Stomach (tissue), 9 donors: ENCODE results near the gene VDAC1. TPM values are rescaled to one million over a fixed set of nuclear protein-coding genes. Genes with fewer than 3 reads are reported as not detected.

Experiments
- DNase-seq, 2 donors: peaks; one replicate each; pipeline versions ENCODE4 v3.0.0 to v3.0.0-alpha.2; 2013 to 2019
- H3K27ac ChIP-seq, 5 donors: fragments of 200-600 bp in 4 of 5; sonication (generic) in 4 of 5; one replicate each; pipeline ENCODE4 v1.5.1; 2013 to 2019; ENCODE audit warnings: mild to moderate bottlenecking in 1 of 5, moderate library complexity in 1 of 5
- H3K27me3 ChIP-seq, 3 donors: fragments of 200-600 bp; sonication (generic); one replicate each; pipeline ENCODE4 v1.5.1; 2017 to 2019; ENCODE audit warnings: mixed run types in 1 of 3
- H3K36me3 ChIP-seq, 4 donors: fragments of 200-600 bp; sonication (generic); 1 replicate in 3 of 4; 2 replicates in 1 of 4; pipeline ENCODE4 v1.5.1; 2016 to 2019
- H3K4me1 ChIP-seq, 4 donors: fragments of 200-600 bp; sonication (generic); one replicate each; pipeline ENCODE4 v1.5.1; 2016 to 2019
- H3K4me3 ChIP-seq, 4 donors: fragments of 200-600 bp; sonication (generic) in 3 of 4; one replicate each; pipeline ENCODE4 v1.5.1; 2016 to 2019; ENCODE audit warnings: mild to moderate bottlenecking in 1 of 4
- H3K9me3 ChIP-seq, 4 donors: fragments of 200-600 bp; sonication (generic); one replicate each; pipeline ENCODE4 v1.5.1; 2016 to 2019
- CTCF ChIP-seq, 7 experiments: fragments of 450-650 bp in 4 of 7; fragments of 200-600 bp in 3 of 7; sonication (generic) in 3 of 7; IDR thresholded peaks; one replicate each; pipeline ENCODE4 v1.5.1; 2016 to 2019; ENCODE audit warnings: antibody characterized with exemption in 7 of 7, control low read depth in 2 of 7, mild to moderate bottlenecking in 1 of 7
- EP300 ChIP-seq: sonication (generic); formaldehyde crosslinking; IDR thresholded peaks from one replicate; pipeline ENCODE4 v1.6.1; 2017; ENCODE audit warnings: antibody characterized with exemption
- POLR2A ChIP-seq, 4 donors: fragments of 450-650 bp; IDR thresholded peaks; one replicate each; pipeline ENCODE4 v1.6.1; 2016; ENCODE audit warnings: antibody characterized with exemption in 4 of 4, control low read depth in 2 of 4, mild to moderate bottlenecking in 1 of 4, moderate library complexity in 1 of 4
- POLR2AphosphoS5 ChIP-seq, 3 donors: sonication (generic); formaldehyde crosslinking; IDR thresholded peaks; one replicate each; pipeline ENCODE4 v1.6.1; 2016; ENCODE audit warnings: antibody characterized with exemption in 3 of 3
- WGBS, 5 donors: extraction: QIAGEN DNeasy Blood & Tissue Kit in 3 of 5; methylation state at CpG; one replicate each; pipeline versions ENCODE4 v1.1.5 to v1.1.7; 2013 to 2018; 5-methylcytosine and 5-hydroxymethylcytosine counted together
- intact Hi-C: fragments of 100-400 bp; cut with DNase I; formaldehyde crosslinking; loops from one replicate; pipeline ENCODE4 v1.15.1; 2023; ENCODE audit warnings: low total_unique reads
- polyA plus RNA-seq, 3 donors: library from polyadenylated mRNA; stranded (reverse); fragments of 200-250 nt; gene quantifications; one replicate each; pipeline ENCODE4 v1.2.3, GENCODE V29; 2013
- total RNA-seq, 5 donors: library from RNA; depleted of rRNA; stranded (reverse); fragments of >200 nt; gene quantifications; one replicate each; pipeline versions ENCODE4 v1.1.0 to v1.2.3, GENCODE V29; 2014 to 2016
- donor health status: healthy with polysubstance abuse.
- donor health status: Bipolar disorder and iron deficiency.
- donor health status: healthy.

The VDAC1 gene
- total and polyA plus RNA-seq, 8 donors = 55.8 to 307 (median 147) TPM

- 40 to 53% (median 45%) methylated on average over 8 of the region's 8 CpGs for WGBS, 5 donors
- DNase-seq = peak; percentile 36 to 43
- H3K27me3 ChIP-seq = no peaks in the 10 kb centered on the region
- H3K9me3 ChIP-seq = no peaks in the 10 kb centered on the region
- peaks cover 49 to 66% (median 56%) of the 10 kb centered on the region in 4 donors for H3K4me1 ChIP-seq
- H3K4me3 ChIP-seq = no peak overlapping the region
- peaks cover 36 to 45% (median 44%) of the 10 kb centered on the region in 4 donors for H3K36me3 ChIP-seq
- intact Hi-C loops = no loop called here
- TF ChIP-seq POLR2A (IDR thresholded peaks at IDR 0.05) (no peak), CTCF (IDR thresholded peaks at IDR 0.05) (no peak), EP300 (no peak), POLR2AphosphoS5 (IDR thresholded peaks at IDR 0.05) (no peak)
- peak overlapping the region in 2 of 5 donors; percentile 2 to 54 for H3K27ac ChIP-seq
Measured at GRCh38 chr5:133992429-133993155, 12.2 kb downstream of the VDAC1 start.

- Histone ChIP-seq H3K27ac (no peak overlapping the region), H3K4me1 (peaks cover 47 to 53% (median 50%) of the 10 kb centered on the region in 4 donors), H3K27me3 (no peaks in the 10 kb centered on the region), H3K9me3 (no peaks in the 10 kb centered on the region), H3K36me3 (peaks cover 44 to 58% (median 57%) of the 10 kb centered on the region in 4 donors), H3K4me3 (no peak overlapping the region)
- intact Hi-C loops = no loop called here
- 90 to 96% (median 93%) methylated on average over 5 of the region's 5 CpGs for WGBS, 5 donors
- DNase-seq = no peak
- TF ChIP-seq POLR2AphosphoS5 (IDR thresholded peaks at IDR 0.05) (no peak), EP300 (no peak), CTCF (IDR thresholded peaks at IDR 0.05) (no peak), POLR2A (IDR thresholded peaks at IDR 0.05) (no peak)
Measured at GRCh38 chr5:133991171-133991910, 13.4 kb downstream of the VDAC1 start.

DNA sequence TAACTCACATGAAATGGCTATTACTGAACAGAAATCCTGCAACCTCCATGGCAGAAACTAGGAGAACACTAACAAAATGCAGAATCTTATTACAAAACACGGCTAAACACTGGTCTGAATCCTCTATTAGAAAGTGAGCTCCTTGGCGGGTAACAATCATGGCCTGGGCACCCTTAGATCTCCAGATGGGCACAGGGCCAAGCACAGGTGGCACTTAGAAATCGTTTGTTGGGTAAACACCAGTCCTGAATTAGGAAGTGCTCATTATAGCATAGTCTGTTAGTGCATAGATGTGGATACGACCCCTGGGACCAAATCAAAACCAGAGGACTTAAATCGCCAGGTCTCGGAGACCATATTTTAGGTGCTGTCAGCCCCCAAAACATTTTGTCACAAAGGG is 14.4 kb downstream of the VDAC1 start:
- H3K27me3 ChIP-seq = no peaks in the 10 kb centered on the region

More for the DNA sequence above, 14.4 kb downstream of the VDAC1 start:
- H3K4me1 ChIP-seq = peaks cover 38 to 47% (median 44%) of the 10 kb centered on the region in 4 donors
- intact Hi-C loops = no loop called here
- DNase-seq = peak in 1 of 2 donors; percentile 65
- no peaks in the 10 kb centered on the region for H3K9me3 ChIP-seq
- H3K4me3 ChIP-seq = no peak overlapping the region
- no peak overlapping the region for H3K27ac ChIP-seq
- 48 to 69% (median 59%) methylated on average over 6 of the region's 6 CpGs for WGBS, 5 donors
- H3K36me3 ChIP-seq = peaks cover 49 to 67% (median 66%) of the 10 kb centered on the region in 4 donors
- no peak for TF ChIP-seq POLR2AphosphoS5 (IDR thresholded peaks at IDR 0.05)
- TF ChIP-seq POLR2A (IDR thresholded peaks at IDR 0.05) = no peak
- TF ChIP-seq EP300 = no peak
- TF ChIP-seq CTCF (IDR thresholded peaks at IDR 0.05) = no peak
